HG03520 (cell line): ENCODE results near the gene LRRC3.

Experiments
- ATAC-seq: cut with Tn5 transposase; IDR thresholded peaks from one replicate; pipeline ENCODE4 v1.9.1; 2021; ENCODE audit warnings: mild to moderate bottlenecking, moderate library complexity; ENCODE audit not compliant: unreplicated experiment

LRRC3 gene

DNA sequence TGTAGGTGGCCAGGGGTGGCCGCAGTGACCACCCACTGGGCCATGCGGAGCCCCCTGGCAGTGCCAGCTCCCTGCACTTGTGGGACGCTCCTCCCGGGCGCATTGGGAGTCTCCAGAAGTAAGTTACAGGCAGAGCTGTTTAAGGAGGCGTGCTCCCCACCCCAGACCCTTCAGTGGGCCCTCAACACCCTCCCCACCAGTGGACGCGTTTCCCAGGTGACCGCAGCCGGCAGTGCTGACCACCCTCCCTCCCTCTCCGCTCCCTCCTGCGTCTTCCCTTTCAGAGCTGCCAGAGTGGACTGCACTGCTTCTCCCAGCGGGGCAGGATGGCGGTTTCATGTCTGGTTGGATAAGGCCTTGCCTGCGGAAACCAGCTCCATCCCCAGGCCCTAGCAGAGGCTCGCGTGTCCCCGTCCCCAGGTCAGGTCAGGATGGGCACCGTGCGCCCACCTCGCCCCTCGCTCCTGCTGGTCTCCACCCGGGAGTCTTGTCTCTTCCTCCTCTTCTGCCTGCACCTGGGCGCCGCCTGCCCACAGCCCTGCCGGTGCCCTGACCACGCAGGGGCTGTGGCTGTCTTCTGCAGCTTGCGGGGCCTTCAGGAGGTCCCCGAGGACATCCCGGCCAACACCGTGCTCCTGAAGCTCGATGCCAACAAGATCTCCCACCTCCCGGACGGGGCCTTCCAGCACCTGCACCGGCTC lies 1.1 kb downstream of the LRRC3 start:
- no peak for ATAC-seq

GRCh38 chr21:44456915-44457736 lies 1.8 kb downstream of the LRRC3 start:
- ATAC-seq, result no peak

DNA sequence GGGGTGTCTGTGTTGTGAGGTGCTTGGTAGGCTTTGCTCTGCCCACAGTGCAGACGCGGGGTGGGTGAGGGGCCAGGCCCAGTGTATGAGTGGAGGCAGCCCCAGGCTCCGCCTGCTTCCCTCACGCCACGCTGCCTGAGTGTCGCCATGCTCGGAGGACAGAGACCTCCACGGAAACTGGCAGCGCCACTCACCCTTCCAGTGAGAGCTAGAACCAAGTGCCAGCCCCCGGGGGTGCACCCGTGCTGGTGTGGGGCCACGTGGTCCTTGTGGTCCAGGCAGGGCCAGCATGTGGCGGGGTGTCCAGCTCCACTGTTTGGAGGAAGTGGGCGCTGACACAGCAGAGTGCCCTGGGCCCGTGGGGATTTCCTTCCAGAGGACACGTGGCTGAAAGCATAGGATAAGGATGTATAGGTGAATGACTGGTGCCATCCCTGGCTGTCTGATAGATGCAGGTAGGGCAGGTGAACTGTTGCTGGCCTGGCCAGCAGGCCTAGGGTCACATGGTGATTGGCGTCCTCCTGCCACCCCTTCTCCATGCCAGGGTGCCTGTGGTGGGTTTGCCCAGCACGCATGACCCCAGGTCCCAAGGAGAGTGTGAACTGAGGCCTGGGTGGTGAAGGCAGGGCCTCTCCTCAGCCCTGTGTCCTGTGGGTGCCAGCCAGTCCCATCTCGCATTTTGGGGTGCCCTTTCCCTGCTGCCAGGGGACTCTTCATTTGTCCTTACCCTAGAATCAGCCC lies 3.8 kb downstream of the LRRC3 start:
- no peak for ATAC-seq

GRCh38 chr21:44459712-44460440 lies 4.6 kb downstream of the LRRC3 start:
- no peak for ATAC-seq

GRCh38 chr21:44460441-44460755 lies 5.1 kb downstream of the LRRC3 start:
- no peak for ATAC-seq

DNA sequence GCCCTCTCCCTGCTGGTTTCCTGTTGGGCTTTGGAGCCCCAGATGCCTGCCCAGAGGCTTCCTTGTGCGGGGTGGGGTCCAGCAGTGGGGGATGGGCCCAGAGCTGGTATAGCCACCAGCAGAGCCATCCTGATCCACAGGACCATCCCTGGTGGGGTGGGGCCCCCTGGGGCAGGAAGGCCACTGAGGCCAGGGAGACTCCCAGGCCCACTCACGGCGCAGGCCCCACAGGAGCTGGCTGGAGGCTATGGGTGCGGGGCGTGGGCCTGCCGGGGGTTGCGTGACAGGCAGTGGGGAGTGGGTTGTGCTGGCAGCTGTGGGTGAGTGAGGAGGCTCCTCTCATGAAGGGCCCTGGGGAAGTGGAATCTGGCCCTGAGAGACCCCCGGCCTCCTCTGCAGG lies 5.7 kb downstream of the LRRC3 start:
- ATAC-seq, result no peak

DNA sequence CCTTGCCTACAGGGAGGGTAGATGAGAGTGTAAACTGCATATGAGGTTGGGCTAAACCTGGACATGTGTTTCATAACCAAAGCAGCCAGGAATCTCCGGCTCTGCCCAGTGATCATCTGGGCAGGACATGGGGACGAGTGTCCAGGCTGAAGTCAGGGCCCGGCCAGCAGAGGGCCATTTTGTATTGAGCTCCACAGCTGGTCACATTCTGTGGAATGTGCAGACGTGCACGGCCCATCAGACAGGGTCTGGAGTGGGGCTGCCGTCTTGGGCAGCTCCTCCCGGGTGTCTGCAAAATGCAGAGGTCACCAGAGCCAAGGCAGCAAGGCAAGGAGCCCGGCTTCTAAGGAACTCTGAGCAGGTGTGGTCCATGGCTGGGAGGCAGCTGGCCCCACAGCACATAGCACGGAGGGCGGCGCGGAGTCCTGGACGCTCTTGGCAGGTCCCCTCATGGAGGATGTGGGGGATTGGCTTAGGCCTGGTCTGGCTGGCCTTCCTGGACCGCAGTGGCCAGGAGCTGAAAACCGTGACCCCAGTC lies 6.2 kb downstream of the LRRC3 start:
- ATAC-seq, result no peak

DNA sequence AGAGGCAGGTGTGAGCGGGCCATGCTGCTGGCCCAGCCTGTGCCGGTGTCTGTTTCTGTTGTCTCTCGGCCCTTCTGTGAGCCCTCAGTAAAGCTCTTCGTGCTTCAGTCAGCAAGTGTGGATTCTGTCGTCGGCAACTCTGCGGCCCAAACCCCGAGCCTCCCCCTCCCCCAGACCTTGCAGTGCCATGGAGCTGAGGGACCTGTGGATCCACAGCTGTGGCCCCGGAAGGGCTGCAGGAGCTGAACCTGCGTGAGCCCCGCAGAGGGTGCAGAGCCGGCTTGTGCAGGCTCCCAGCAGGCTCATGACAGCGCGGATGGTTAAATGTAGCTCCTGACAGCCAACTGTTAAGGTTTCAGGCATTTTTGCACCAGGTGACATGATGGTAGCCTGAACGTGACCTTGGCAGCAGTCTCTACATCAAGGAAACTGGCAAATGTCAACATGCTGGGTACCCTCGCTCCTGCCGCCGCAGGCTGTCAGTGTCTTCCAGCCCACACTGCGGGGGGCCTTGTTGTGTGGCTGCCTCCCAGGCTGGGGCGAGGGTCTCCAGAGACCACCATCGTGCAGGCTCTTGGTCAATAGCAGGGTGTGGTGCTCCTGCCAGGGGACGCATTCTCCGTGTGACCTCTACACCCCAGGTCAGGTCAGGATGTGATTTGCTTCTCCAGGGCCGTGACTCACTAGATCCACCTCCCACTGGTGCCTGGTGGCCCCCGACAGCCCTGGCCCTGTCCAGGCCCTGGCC lies 7.0 kb downstream of the LRRC3 start:
- no peak for ATAC-seq

- no peak for ATAC-seq
These were observed 7.5 kb downstream of the LRRC3 start for GRCh38 chr21:44462834-44463200.

- no peak for ATAC-seq
These were observed 8.4 kb downstream of the LRRC3 start for GRCh38 chr21:44463724-44464123.

- no peak for ATAC-seq
These were observed 9.0 kb downstream of the LRRC3 start for GRCh38 chr21:44464351-44464750.

- ATAC-seq, result no peak
These were observed 11.1 kb downstream of the LRRC3 start for GRCh38 chr21:44466351-44466954.

DNA sequence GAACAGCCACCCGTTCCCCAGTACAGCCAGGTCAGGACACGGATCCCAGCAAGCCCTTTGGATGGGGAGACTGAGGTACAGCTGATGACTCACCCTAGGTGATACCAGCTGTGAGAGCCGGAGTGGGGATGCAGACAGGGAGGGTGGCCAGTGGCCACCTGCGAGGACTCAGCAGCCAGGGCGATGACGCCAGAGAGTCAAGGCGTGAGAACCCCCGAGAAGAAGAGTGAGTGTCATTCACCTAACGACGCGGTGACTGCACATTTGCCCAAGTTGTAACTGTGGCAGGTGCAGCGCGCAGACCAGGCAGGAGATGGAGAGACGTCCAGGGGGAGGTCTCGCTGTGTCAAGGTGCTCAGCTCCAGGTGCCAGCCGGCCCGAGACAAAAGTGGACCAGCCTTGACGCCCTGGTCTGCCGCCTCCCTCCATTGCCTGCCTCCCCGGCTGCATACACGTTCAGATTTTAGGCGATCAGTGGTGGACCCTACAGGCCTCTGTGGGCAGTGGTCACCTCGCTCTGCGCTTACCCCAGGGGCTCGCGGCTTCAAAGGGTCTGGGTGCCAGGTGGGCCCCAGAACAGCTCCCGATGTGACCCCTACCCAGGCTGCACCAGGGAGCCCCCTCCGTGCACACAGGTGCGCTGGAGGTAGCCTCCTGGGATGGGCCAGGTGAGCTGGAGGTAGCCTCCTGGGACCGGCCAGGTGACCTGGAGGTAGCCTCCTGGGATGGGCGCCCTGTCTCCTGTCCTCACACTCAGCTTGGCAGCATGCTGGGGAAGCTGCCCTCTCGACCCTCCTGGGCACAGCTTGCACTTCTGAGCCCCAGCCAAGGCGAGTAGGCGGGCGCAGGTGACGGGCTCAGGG lies 11.9 kb downstream of the LRRC3 start:
- no peak for ATAC-seq

DNA sequence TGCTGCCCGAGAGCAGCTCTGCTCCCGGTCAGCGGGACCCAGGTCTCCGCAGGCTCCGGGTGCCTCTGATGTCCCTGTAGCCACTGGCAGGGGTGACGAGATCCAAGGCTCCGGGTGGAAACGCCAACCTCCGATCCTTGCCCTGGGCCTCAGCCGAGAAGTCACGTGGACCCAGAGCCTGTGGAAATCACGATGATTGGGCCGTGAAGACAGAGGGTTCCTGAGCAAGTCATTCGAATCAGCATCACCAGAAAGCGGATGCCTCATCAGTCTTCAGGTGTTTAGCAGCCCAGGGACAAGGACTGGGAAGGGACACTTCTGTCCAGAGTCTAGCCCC lies 12.5 kb downstream of the LRRC3 start:
- no peak for ATAC-seq

DNA sequence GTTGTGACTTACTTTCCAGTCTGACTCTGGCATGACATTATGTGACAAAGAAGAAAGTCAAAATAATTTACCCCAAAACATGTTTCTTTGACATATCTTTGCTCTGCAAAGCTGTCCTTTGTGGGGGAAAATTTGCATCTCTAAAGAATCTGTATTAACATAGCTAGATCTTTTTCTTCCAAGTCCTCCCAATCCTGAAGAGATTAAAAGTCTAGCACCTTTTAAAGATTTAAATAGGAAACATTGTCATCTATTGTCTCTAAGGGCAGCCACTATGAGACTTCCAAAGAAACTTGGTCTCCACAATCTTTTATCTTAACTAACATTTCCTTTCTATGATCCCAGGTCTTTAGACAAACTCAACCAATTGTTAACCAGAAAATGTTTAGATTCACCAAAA lies 16.0 kb downstream of the LRRC3 start:
- no peak for ATAC-seq

DNA sequence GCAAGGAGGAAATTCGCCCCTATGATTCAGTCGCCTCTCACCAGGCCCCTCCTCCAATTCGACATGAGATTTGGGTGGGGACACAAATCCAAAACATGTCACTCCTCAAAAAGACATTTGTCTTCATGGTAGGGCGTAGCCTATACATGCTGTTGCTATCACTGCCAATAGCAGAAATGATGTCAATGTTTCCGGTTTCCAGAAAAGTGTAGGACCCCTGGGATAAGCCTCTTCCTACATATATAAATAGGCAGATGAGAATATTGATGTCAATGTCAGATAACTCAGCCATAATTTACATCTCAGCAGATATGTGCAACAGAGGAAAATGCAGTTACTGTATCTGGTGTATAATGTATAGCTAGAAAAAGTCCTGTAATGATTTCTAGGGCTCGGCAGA lies 16.7 kb downstream of the LRRC3 start:
- ATAC-seq, result no peak

- no peak for ATAC-seq
These were observed 18.7 kb downstream of the LRRC3 start for GRCh38 chr21:44473915-44474555.

DNA sequence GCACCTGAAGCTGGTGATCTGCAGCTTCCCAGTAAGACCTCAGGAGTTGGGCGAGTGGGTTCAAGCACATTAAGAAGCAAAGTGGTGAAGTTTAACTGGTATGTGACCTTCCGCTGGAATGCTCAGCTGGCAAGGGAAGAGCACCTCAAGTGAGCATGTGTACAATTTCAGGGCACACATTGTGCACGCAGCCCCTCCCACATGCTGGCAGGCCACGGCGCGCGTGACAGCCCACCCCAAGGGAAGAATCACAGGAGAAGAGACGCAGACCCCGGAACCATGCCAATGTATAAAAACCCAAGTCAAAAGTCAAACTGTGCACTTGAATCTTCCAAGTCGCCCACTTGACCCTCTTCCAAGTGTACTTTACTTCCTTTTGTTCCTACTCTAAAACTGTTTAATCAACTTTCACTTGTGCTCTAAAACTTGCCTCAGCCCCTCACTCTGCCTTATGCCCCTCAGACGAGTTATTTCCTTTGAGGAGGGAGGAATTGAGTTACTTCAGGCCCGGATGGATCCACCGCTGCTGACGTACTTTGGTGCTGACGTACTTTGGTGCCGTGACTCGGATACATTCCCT lies 20.0 kb downstream of the LRRC3 start:
- ATAC-seq, result no peak
